ENCODE results near the gene CRISPLD2.

Gene CRISPLD2

GRCh38 chr16:84800158-84800978 is 19.4 kb upstream of the CRISPLD2 start:
- DNase-seq: no peak

- no peak for DNase-seq
Measured at GRCh38 chr16:84803146-84803545, 16.6 kb upstream of the CRISPLD2 start.

DNA sequence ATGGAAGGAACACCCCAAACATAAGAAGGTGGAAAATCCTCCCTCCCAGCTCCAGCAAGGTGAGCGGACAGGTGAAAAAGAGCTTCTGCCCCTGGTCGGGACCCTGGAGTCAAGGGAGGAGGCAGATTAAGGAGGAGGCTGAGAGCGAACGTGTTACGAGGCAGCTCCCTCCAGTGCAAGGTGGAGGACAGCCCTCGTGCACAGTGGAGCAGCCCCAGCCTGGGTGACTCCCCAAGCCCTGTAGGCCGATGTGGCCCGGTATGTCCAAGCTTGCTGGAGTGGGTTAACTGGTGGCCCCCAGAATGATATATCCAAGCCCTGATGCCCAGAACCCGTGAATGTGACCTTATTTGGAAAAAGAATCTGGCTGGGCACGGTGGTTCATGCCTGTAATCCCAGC is 15.5 kb upstream of the CRISPLD2 start:
- no peak for DNase-seq

- DNase-seq: no peak
Measured at GRCh38 chr16:84806256-84806889, 13.4 kb upstream of the CRISPLD2 start.

GRCh38 chr16:84806890-84807258 is 12.9 kb upstream of the CRISPLD2 start:
- DNase-seq: no peak

- DNase-seq: no peak
Measured at GRCh38 chr16:84807776-84808175, 12.0 kb upstream of the CRISPLD2 start.

- no peak for DNase-seq
Measured at GRCh38 chr16:84808826-84809225, 11.0 kb upstream of the CRISPLD2 start.

GRCh38 chr16:84810518-84811273 is 9.1 kb upstream of the CRISPLD2 start:
- DNase-seq: no peak

DNA sequence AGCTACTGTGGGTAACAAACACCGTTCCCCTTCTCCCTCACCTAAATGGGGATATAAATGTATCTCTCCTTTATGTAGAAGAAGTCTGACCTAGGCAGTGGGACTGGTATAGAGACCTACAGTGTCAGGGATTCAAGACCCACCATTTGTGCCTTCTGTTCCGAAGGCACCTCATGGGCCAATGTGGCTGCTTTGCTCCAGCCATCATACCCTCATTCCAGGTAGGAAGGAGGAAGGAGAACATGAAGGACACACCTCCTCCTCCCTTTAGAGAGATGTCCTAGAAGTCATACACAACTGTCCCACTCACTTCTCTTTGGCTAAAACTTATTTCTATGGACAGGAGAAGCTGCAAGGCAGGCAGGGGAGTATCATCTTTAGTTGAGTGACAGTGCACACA is 8.3 kb upstream of the CRISPLD2 start:
- DNase-seq: no peak

- no peak for DNase-seq
Measured at GRCh38 chr16:84813141-84813934, 6.4 kb upstream of the CRISPLD2 start.

DNA sequence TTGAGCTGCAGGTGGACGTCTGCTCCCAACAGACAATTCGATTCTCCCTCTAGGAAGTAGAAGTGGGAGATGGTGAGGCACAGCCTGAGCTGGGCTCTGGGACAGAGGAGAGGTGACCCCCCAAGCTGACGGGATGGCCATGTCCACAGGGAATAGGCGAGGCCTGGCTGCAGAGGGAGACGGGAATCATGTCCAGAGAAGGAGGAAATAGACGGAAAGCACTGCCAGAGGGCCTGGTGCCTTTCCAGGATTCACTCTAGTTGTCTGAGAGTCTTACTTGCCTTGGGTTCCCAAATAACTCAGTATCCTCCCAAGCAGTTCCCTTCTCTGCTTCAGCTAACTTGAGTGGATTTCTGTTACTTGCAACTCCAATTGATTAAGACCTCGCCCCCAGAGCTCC is 4.3 kb upstream of the CRISPLD2 start:
- no peak for DNase-seq

GRCh38 chr16:84816023-84816422 is 3.8 kb upstream of the CRISPLD2 start:
- DNase-seq: no peak

DNA sequence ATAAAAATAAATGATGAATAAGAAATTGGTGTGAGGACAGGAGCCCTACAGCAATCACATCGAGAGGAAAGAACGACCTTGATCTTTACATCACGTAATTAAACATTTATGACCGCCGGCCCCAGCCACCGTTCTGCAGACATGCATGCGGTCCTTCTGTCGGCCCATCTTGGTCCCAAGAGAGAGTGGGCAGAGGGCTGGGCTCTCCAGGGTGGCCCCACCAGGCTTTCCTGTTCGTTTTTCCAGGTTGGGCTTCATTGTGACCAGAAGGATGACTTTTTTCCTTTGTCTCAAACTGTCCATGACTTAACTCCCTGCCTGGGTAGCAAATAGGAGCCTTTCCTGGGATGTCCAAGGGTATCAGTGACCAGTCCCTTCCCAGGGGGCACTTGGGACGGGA is 3.3 kb upstream of the CRISPLD2 start:
- no peak for DNase-seq

DNA sequence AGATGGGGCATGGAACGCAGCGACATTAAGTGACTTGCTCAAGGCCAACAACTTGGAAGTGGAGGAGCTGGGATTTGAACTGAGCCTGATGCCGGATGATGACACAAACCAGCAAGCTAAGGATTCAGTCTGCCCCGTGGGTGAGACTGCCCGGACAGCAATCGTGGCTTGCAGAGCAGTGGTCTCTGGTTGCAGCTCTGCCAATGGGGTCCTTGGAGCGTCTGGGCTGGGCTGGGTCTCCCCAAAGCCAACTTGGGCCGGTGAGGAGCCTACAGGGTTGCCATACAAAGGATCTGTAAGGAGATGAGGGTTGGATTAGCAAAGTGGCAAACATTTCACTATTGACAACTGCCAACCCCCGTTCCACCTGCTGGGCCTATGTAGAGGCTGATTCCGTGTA is 2.6 kb upstream of the CRISPLD2 start:
- DNase-seq: no peak

DNA sequence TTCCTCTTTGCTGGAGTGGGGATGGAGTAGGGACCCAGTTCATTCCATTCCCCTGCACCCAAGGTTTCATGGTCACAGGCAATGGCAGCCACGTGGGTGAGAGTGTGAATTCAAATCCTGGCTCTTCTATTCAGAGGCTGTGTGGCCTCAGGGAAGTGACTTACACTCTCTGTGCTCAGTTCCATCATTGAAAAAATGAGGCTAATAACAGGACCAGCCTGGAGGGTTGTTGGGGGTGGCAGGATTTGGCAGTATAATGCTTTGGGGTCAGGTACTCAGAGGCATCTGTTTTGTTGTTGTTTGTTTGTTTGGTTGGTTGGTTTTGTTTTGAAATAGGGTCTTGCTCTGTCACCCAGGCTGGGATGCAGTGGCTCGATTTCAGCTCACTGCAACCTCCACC is 2.2 kb upstream of the CRISPLD2 start:
- DNase-seq: no peak

DNA sequence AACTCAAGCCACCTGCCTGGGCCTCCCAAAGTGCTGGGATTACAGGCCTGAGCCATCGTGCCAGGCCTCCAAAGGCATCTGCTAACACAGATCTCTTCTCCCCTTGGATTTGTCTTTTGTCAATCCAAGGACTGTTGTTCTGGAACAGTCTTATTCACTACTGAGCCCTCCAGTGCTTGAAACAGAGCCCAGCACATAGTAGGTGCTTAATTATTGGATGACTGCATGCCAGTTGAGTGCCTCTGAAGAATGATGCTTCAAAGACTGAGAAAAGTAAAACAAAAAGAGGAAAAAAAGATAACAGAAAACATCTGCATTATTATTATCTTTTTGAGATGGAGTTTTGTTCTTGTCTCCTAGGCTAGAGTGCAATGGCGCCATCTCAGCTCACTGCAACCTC is 1.7 kb upstream of the CRISPLD2 start:
- DNase-seq: no peak

- DNase-seq: no peak
Measured at GRCh38 chr16:84818989-84819643, 669 bp upstream of the CRISPLD2 start.

- DNase-seq: no peak
Measured at GRCh38 chr16:84820305-84820684, 510 bp downstream of the CRISPLD2 start.

- no peak for DNase-seq
Measured at GRCh38 chr16:84820771-84821170, 986 bp downstream of the CRISPLD2 start.

DNA sequence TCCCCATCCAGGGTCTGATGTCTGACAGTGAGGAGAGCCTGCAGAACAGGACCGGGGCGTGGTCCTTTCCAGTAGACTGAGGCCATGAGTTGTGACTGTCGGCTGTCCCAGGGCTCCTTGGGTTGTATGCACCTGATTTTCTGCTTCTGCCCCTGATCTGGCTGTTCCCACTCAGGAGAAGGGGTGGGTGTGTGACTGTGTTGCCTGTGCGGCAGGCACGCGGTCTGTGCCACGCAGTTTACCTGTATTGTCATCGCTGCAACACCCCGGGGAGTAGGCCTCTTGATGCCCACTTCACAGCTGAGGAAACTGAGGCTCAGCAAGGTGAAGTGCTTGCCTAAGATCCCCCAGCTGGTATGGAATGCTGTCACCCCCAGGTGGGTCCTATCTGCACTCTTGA is 1.4 kb downstream of the CRISPLD2 start:
- DNase-seq: no peak

- no peak for DNase-seq
Measured at GRCh38 chr16:84821728-84822689, 2.2 kb downstream of the CRISPLD2 start.

Measured in stimulated activated CD4-positive, alpha-beta T cell treated with anti-CD3 and anti-CD28 coated beads, Interleukin-4, amount 100 ng/mL, for 24 hours (primary cell).